Measurements from ENCODE around the gene FAM81B.
"Not testable (repeated sequence)": the region's sequence is repeated elsewhere in the genome, so short reads cannot be mapped to it uniquely, and the experiment has no call there.

FAM81B gene, protein sequence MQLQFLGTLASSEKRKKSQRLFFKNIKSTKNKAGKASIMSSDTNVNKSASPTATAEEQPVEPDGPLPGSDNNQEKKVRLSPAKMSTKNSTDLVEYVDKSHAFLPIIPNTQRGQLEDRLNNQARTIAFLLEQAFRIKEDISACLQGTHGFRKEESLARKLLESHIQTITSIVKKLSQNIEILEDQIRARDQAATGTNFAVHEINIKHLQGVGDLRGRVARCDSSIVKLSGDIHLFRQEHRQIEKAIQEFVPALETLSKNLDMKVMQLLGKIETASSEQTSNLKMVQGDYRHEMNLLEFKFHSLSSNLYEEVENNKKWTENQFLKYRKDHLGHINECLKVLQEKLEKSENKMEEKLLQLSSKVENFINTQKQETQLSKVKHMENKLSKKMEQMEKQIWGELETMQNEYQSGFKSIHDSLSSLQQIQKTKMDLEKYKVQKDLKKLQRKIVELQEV

DNA sequence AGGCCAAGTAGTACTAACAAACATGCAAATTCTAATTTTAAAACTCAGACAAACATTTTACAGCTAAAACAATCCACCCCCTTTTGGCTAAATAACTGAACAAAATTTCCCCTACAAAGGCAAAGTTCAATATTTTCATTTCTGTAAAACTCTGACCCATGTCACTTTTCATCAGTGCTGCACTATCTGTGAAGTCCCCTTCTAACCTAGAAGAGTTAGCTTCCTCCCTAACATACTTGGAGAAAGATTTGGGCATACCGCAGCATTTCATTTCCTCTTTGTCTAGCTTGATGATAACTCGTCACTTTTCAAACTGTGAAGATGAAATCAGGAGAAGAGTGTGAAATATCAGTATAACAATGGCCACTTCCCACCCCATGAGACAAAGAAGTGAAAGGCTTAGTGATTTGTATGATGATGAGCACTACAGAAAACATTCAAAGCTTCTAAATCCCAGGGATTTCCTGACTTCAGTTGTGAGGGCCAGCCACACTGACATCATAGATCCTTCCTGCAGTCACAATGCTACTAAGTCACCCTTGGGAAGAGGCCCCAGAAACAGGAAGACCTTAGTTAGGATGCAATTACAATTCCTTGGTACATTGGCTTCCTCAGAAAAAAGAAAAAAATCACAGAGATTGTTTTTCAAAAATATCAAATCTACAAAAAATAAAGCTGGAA lies at the start of gene FAM81B:
FAM81B (plus strand) TSS at position 555 of the 681 bp plus-strand sequence; CDS start at position 579, 24 bp downstream.
- no peak for DNase-seq (ENCODE audit: low read depth)

DNA sequence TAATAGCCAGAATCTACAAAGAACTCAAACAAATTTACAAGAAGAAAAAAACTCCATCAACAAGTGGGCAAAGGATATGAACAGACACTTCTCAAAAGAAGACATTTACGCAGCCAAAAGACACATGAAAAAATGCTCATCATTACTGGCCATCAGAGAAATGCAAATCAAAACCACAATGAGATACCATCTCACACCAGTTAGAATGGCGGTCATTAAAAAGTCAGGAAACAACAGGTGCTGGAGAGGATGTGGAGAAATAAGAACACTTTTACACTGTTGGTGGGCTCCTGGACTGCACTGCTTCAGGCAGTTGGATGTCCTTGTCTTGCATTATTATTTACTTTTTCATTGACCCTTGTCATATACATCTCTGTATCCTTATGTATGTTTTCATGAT lies 49.7 kb upstream of the FAM81B start:
- not testable (repeated sequence) for DNase-seq (ENCODE audit: low read depth)

DNA sequence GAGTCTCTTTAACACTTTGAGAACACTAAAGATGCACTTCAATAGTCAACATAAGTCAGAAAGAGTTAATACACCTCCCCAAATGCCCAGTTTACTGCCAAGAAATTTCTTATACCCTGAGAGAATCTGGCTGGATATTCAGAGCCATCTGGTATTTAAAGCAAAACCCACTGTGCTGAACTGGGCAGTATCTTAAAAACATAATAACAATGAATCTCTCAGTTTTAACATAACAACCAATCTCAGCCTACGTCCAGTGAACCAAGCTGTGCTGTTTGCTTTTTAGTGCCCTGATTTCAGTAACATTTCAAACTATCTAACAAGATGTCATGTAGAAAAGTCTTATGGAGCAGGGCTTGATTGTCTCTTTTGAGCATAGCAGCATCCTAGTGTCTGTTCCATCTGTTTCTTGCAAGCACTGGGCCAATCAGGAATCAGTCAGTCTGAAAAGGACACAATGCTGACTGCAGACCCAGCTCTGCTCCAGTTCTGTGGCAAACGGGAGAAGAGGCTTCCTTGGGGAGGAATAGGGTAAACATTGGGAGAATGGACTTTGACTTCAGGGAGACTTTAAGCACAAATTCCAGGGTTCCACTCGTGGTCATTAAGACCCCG lies 43.6 kb upstream of the FAM81B start:
- DNase-seq (ENCODE audit: low read depth) = no peak

DNA sequence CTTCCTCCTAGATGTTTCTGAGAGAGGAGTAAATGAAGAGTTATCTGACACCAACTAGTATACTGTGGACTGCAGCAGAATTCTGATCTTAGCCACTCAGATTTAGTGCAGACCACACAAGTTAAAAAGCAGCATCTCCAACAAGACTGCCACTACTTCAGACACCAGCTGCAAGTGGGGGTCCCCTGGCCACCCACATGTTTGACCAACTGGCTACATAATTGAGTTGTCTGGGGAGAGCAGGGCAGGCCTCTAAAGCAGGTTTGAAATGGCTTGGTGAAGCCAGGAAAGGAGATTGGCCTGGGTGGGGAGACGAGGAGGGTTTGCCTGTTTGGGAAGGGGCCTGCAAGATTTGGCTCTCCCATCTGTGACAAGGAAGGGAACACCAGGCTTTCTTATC lies 40.5 kb upstream of the FAM81B start:
- no peak for DNase-seq (ENCODE audit: low read depth)

DNA sequence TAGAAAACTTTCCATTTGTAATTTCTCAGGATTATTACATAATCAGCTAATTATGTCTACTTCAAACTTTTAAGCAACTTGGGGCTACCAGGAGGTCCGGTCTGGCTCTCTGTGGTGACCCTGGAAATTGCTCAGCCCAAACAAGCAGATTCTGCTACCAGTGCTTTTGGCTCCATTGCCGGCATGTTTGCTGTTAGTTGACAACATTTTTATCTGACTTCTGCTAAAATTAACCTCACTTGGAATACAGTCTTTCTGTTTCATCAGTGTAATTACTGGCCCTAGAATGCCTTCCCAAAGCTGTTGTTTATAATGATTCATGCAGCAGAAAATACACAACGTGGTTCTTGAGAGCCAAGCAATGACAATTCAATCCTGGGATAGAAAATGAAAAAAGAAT lies 38.5 kb upstream of the FAM81B start:
- DNase-seq (ENCODE audit: low read depth) = no peak

DNA sequence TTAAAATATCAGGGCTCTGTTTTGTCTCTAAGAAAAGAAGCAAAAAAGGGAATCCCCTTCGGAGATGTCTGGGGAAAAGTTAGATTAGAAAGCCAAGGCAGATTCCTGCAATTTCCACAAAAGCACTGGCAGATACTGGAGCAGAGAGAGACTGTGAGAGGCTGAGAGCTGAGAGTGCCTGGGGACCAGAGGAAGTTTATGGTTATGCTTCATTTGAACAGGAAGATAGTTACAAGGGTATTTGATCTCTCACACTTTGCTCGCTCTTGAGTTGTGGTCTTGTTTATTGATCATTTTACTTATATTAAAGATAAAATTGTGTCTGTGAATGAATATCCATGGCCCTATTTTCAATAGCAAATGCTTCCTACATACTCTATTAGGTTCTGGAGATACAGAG lies 32.8 kb upstream of the FAM81B start:
- DNase-seq (ENCODE audit: low read depth) = no peak

DNA sequence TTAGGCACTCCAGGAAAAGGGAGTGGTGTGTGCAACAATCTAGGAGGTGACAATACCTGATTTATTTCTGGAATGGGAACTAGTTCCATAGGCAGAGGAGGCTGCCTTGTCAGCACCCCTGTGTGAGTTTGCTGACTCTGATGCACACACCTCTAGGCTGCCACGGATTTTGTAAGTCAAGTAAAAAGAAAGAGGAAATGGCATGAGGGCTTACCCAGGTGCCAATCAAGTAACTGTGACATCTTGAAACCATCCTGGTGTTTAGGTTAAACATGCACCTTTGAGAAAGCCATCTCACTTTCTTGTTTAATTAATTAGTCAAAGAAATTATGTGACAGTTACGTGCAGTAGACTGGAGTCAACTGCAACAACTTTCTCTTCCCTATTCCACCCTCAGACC lies 32.3 kb upstream of the FAM81B start:
- no peak for DNase-seq (ENCODE audit: low read depth)

DNA sequence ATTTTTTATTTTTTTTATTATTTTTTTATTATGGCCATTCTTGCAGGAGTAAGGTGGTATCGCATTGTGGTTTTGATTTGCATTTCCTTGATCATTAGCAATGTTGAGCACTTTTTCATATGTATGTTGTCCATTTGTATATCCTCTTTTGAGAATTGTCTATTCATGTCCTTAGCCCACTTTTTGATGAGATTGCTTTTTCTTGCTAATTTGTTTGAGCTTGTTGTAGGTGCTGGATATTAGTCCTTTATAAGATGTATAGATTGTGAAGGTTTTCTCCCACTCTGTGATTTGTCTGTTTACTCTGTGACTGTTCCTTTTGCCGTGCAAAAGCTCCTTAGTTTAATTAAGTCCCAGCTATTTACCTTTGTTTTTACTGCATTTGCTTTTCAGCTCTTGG lies 30.5 kb upstream of the FAM81B start:
- DNase-seq (ENCODE audit: low read depth) = not testable (repeated sequence)

DNA sequence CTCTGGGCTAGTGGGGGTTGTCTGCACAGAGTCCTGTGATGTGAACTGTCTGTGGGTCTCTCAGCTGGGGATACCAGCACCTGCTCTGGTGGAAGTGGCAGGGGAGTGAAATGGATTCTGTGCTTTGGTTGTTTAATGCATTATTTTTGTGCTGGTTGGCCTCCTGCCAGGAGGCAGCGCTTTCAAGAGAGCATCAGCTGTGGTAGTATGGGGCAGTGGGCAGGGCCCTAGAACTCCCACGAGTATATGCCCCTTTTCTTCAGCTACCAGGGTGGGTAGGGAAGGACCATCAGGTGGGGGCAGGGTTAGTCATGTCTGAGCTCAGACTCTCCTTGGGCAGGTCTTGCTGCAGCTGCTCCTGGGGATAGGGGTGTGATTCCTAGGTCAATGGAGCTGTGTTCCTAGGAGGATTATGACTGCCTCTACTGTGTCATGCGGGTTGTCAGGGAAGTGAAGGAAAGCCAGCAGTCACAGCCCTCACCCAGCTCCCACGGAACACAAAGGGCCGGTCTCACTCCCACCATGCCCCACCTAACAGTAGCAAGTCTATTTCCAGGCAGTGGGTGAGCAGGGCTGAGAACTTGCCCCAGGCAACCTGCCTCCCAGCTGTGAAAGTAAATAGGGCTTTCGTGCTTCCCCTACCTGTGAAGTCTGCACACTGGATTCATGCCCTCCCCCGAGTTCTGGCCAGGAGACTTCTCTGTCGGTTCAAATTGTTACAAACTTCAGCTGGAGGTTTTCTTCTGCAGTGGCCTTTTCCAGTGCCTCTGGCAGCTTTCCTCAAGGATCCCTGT lies 25.7 kb upstream of the FAM81B start:
- no peak for DNase-seq (ENCODE audit: low read depth)

DNA sequence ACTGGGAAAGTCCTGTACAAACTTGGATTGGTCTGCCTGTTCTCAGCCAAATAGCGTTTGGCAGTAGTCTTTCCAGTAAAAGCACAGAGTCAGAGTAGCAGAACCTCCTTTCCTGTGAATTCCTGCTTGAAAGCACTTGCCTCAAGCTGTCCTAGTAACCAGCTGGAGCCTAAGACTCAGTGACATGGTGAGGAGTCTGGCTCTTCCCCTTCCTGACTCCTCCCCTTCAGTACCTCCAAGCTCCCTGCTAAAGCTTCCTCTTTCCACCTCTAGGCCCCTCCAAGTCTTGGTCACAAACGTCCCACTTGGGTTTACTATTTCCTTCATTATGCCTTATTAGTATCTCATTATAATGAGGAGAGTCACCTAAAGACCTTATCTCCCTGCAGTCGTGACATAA lies 21.4 kb upstream of the FAM81B start:
- no peak for DNase-seq (ENCODE audit: low read depth)

DNA sequence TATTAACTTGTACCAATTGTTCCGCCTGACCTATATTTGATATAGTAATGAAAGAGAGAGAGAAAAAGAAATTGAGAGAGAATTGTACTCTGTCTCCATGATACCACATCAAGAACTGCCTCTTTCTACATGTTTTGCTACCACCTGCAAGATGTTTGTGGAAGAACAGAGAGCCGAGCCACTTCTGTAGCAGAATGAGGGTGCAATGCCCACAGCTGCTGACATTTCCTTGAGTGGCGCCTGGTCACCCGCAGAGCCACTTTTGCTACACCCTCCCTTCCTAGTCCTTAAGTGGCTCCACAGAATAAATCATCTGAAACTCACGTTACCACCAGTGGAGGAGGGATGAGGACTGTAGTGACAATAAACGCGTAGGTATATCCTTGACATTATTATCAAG lies 17.1 kb upstream of the FAM81B start:
- no peak for DNase-seq (ENCODE audit: low read depth)

DNA sequence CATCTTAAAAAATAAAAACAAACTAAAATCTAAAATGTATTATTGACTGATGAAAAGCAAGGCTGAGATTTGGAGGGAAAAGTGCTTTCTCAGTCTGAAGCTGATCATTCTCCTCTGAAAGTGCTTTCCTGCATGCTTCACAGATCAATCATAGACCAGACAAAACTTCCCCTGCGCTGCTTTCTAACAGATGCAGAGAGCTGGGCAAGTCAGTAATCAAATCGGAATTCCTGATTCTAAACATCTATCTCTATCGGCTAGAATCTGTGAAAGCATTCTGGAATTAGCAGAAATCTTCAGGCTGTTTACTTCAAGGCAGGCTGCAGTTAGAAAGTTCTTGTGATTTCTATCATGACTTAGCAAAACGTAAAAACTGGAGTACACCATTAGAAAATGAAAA lies 15.6 kb upstream of the FAM81B start:
- DNase-seq (ENCODE audit: low read depth) = no peak

DNA sequence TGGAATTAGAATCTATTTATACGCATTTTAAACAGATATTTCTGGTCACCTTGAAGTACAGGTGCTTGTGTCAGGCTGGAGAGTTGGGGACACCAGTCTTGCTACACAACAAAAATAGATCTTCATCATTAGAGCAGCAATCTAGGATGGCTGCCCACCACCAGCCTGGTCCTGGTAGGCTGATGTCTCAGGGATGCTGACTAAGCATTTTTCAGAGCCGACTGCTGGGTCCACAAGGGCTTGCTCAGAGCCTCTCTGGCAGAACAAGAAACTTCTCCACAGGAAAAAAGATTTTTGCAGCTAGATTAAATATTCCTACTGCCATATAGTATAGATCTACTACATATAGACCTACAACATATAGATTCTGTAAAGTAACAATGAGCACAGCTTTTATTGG lies 12.0 kb upstream of the FAM81B start:
- no peak for DNase-seq (ENCODE audit: low read depth)

DNA sequence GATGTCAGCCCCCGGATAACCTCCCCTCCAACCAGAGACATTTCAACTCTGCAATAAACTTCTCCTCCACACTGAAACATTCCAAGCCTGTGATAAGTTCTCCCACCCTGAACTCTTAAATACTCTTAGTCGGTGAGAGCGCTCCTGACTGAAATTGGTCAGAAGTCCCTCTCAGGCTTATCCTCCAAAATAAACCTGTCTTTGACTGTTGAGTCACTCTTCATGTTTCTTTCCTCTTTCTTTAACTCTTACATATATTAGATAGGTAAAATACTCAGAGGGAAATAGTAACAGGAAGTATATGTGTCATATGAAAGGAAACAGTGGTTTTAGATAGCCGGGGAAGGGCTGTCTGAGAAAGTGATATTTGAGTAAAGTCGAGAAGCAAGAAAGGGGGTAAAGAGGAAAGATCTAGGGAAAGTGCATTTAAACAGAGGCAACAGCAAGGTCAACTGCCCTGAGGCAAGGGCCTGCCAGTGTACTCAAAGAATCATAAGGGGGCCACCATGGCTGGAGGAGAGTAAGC lies 11.0 kb upstream of the FAM81B start:
- no peak for DNase-seq (ENCODE audit: low read depth)

DNA sequence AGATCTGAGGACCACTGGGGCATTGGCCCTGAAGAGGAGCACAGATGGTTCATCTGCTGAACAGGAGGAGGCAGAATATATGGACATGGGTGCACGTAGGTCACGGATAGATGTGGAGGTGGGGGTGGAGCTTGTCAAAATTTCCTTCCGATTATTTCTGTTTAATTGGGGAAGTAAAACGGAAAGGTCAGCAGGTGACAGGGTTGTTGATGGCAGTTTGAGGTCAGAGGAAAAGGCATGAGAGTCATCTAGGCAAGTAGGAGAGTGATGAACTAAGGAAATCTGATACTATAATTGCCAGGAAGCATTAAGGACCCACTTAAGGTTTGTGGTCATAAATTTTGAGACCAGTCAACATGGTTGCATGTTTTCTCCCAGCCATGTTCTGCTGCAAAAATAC lies 8.4 kb upstream of the FAM81B start:
- DNase-seq (ENCODE audit: low read depth) = no peak

DNA sequence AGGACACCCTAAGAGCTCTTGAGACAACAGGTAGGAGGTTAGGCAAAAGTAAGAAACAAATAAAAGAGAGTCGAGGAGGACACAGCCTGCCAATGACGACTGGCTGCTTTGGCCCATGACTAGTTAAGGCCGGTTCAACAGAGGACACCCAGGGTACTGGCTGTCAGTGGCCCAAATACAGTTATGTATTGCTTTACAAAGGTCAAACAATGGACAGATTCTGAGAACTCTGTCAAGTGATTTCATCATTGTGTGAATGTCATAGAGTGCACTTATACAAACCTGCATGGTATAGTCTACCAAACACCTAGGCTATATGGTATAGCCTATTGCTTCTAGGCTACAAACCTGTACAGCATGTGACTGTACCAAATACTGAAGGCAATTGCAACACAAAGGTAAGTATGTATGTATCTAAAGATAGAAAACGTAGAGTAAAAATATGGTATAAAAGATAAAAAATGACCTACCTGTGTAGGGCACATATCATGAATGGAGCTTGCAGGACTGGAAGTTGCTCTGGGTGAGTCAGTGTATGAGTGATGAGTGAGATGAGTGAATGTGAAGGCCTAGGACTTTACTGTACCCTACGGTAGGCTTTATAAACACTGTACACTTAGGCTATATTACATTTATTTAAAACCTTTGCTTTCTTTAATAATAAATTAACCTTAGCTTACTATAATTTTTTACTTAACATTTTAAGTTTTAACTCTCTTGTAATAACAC lies 6.5 kb upstream of the FAM81B start:
- DNase-seq (ENCODE audit: low read depth) = no peak

DNA sequence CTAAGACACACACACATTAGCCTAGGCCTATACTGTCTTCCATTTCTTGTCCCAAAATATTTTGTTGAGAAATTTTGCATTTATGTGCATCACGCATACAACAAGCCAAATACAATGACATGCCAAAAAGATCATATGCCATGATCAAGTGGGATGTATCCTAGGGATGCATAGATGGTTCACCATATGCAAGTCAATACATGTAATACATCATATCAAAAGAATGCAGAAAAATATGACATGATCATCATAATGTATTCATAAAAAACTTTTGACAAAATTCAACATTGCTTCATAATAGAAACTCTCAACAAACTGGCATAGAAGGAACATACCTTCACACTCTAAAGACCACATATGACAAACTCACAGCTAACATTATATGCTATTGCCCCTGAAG lies 5.8 kb upstream of the FAM81B start:
- DNase-seq (ENCODE audit: low read depth) = no peak

DNA sequence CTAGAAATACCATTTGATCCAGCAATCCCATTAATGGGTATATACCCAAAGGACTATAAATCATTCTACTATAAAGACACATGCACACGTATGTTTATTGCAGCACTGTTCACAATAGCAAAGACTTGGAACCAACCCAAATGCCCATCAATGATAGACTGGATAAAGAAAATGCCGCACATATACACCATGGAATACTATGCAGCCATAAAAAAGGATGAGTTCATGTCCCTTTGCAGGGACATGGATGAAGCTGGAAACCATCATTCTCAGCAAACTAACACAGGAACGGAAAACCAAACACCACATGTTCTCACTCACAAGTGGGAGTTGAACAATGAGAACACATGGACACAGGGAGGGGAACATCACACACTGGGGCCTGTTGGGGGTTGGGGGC lies 799 bp downstream of the FAM81B start:
- DNase-seq (ENCODE audit: low read depth) = not testable (repeated sequence)

DNA sequence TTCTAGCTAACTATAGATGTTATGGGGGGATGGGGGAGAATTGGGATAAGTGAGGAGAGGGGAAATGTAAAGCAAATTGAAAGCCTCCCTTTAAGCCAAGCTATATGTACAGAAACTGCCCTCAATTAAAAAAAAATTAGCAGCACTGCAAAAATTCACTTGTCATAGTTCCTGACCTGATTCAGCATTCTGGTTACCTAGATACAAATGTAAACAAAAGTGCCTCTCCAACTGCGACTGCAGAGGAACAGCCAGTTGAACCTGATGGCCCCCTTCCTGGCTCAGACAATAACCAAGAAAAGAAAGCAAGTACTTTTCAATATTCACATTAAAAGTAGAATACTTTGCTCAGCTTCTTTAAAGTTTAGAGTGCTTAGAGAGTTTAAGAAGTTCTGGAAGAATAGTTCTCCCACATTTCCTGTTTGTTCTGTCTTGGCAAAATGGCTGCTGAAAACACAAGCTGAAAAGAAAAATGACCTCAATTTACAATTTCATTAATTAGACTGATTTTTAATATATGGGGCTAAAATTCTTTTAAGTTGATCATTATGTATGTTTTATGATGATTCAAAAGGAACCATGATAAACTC lies 1.5 kb downstream of the FAM81B start:
- DNase-seq (ENCODE audit: low read depth) = no peak

DNA sequence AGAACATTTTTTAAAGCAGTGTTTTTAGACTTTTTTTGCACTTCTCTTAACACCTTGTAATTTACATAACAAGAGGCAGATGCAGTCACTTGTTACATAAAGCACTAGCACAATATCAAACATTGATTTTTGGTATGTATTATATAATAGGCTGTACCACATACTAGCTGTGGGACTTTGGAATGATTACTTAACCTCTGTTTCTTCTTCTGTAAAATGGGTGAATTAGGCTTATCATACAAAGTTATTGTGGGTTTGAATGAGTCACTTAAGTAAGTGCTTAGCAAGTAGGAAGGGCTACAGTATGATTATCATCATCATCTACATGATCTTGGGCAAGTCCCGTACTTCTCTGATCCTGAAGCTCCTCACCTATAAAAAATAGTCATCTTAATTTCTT lies 2.1 kb downstream of the FAM81B start:
- no peak for DNase-seq (ENCODE audit: low read depth)

DNA sequence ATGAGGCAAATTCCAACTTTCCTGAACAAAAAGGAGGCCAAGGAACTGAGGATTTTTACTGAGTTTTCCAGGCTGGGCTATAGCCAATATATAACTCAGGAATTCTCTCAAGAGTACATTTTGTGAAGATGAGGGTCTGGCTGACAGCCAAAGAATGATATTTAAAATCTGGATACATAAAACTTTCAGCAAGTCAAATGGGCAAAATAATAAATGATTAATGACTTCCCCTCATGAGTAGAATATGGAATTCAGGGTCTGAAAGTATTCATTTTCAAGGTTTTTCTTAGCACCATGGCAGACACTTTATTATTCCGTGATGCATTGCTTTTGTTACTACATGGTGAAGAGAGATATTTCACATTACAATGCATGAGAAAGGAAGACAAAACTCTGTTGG lies 7.8 kb downstream of the FAM81B start:
- no peak for DNase-seq (ENCODE audit: low read depth)

Measured in activated T-cell treated with anti-CD3 and anti-CD28 coated beads for 1 hour (primary cell).